ENCODE measurements around the gene MRAP. TPM values are rescaled to one million over a fixed set of nuclear protein-coding genes. Genes with fewer than 3 reads are reported as not detected.

Gene MRAP
- 0.46 TPM for total RNA-seq
- long read RNA-seq, partial matches to known transcripts, result 0 of 5 reads
- long read RNA-seq, other reads (novel, unspliced or antisense), result 4 of 5 reads

- Histone ChIP-seq H3K27me3 (no peaks in the 10 kb centered on the region), H3K27ac (peak within 1 kb of the TSS; percentile 44), H3K36me3 (no peaks in the 10 kb centered on the region), H3K4me1 (no peaks in the 10 kb centered on the region), H3K4me3 (peak within 1 kb of the TSS; percentile 2), H3K9me3 (no peaks in the 10 kb centered on the region)
- TF ChIP-seq, protein P1, sequence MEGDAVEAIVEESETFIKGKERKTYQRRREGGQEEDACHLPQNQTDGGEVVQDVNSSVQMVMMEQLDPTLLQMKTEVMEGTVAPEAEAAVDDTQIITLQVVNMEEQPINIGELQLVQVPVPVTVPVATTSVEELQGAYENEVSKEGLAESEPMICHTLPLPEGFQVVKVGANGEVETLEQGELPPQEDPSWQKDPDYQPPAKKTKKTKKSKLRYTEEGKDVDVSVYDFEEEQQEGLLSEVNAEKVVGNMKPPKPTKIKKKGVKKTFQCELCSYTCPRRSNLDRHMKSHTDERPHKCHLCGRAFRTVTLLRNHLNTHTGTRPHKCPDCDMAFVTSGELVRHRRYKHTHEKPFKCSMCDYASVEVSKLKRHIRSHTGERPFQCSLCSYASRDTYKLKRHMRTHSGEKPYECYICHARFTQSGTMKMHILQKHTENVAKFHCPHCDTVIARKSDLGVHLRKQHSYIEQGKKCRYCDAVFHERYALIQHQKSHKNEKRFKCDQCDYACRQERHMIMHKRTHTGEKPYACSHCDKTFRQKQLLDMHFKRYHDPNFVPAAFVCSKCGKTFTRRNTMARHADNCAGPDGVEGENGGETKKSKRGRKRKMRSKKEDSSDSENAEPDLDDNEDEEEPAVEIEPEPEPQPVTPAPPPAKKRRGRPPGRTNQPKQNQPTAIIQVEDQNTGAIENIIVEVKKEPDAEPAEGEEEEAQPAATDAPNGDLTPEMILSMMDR (IDR thresholded peaks at IDR 0.05), result no peak
- intact Hi-C loops (cut with DNase I), result no loop called here
- ATAC-seq (no peak), DNase-seq (no peak)
Observed at GRCh38 chr21:32298658-32299081, at the start of gene MRAP. MRAP (plus strand) TSS chr21:32298855; CDS start chr21:32298972, 117 bp downstream.

- intact Hi-C loops (cut with DNase I), result no loop called here
- ATAC-seq, result no peak
Observed at GRCh38 chr21:32249511-32250280, 49.0 kb upstream of the MRAP start.

DNA sequence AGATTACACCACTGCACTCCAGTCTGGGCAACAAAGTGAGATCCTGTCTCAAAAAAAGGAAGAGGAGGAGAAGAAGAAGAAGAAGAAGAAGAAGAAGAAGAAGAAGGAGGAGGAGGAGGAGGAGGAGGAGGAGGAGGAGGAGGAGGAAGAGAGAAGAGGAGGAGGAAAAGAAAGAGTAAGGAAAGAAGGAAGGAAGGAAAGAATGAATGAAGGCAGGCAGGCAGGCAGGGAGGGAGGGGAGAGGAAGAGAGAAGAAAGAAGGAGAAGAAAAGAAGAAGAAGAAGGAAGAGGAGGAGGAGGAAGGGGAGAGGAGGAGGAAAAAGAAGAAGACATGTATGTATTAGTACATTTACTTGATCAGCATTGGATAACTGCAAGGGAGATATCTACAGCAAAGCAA is 46.5 kb upstream of the MRAP start:
- TF ChIP-seq, protein P1 (IDR thresholded peaks at IDR 0.05), result no peak
- intact Hi-C loops (cut with DNase I), result no loop called here

More at GRCh38 chr21:32249511-32250280, 49.0 kb upstream of the MRAP start:
- TF ChIP-seq, protein P1 (IDR thresholded peaks at IDR 0.05), result no peak
- Histone ChIP-seq H3K27me3 (no peaks in the 10 kb centered on the region), H3K27ac (no peak overlapping the region), H3K36me3 (no peaks in the 10 kb centered on the region), H3K4me1 (no peaks in the 10 kb centered on the region), H3K9me3 (no peaks in the 10 kb centered on the region), H3K4me3 (no peak overlapping the region)
- no peak for DNase-seq

GRCh38 chr21:32253215-32253641 is 45.4 kb upstream of the MRAP start:
- Histone ChIP-seq H3K27me3 (no peaks in the 10 kb centered on the region), H3K36me3 (no peaks in the 10 kb centered on the region), H3K4me3 (no peak overlapping the region), H3K4me1 (peaks cover 4% of the 10 kb centered on the region), H3K9me3 (no peaks in the 10 kb centered on the region), H3K27ac (no peak overlapping the region)
- TF ChIP-seq, protein P1 (IDR thresholded peaks at IDR 0.05), result no peak
- DNase-seq (no peak), ATAC-seq (peak; percentile 19)
- intact Hi-C loops (cut with DNase I), result no loop called here

More for the DNA sequence above, 46.5 kb upstream of the MRAP start:
- no peaks in the 10 kb centered on the region for H3K36me3 ChIP-seq
- no peak overlapping the region for H3K27ac ChIP-seq
- H3K9me3 ChIP-seq, result no peaks in the 10 kb centered on the region
- no peak for DNase-seq
- H3K27me3 ChIP-seq, result no peaks in the 10 kb centered on the region
- ATAC-seq, result no peak
- H3K4me1 ChIP-seq, result peaks cover 4% of the 10 kb centered on the region
- H3K4me3 ChIP-seq, result no peak overlapping the region

GRCh38 chr21:32256251-32256650 is 42.4 kb upstream of the MRAP start:
- H3K27ac ChIP-seq, result peak overlapping the region; percentile 32
- TF ChIP-seq, protein P1 (IDR thresholded peaks at IDR 0.05), result no peak

More at GRCh38 chr21:32256251-32256650, 42.4 kb upstream of the MRAP start:
- Histone ChIP-seq H3K9me3 (no peaks in the 10 kb centered on the region), H3K4me1 (peaks cover 4% of the 10 kb centered on the region), H3K27me3 (no peaks in the 10 kb centered on the region), H3K4me3 (no peak overlapping the region), H3K36me3 (no peaks in the 10 kb centered on the region)
- DNase-seq (no peak), ATAC-seq (no peak)
- intact Hi-C loops (cut with DNase I), result loop anchor here (5.0 kb wide), 1 partner anchor 389 kb away; no protein-coding TSS in a partner anchor
